Measurements from ENCODE around the gene EPHA1.

The EPHA1 gene

GRCh38 chr7:143368387-143368786 lies 40.3 kb downstream of the EPHA1 start:
- DNase-seq = no peak

- no peak for DNase-seq
Measured at GRCh38 chr7:143367972-143368371, 40.7 kb downstream of the EPHA1 start.

- peak; percentile 62 for DNase-seq
Measured at GRCh38 chr7:143363016-143363937, 45.4 kb downstream of the EPHA1 start.

- DNase-seq = peak; percentile 62
Measured at GRCh38 chr7:143362131-143363015, 46.3 kb downstream of the EPHA1 start, which contains the start of gene FAM131B. Gene FAM131B (minus strand): TSS chr7:143362713. CDS start chr7:143362603, 110 bp downstream.

- DNase-seq = peak; percentile 16
Measured at GRCh38 chr7:143361552-143362130, 47.0 kb downstream of the EPHA1 start.

- DNase-seq = peak; percentile 48
Measured at GRCh38 chr7:143360788-143361551, 47.7 kb downstream of the EPHA1 start.

- no peak for DNase-seq
Measured at GRCh38 chr7:143359771-143360353, 48.8 kb downstream of the EPHA1 start.

- no peak for DNase-seq
Measured at GRCh38 chr7:143358626-143359025, 50.0 kb downstream of the EPHA1 start.

- no peak for DNase-seq
Measured at GRCh38 chr7:143356414-143357050, 52.1 kb downstream of the EPHA1 start.

GRCh38 chr7:143355450-143356385 lies 52.9 kb downstream of the EPHA1 start:
- no peak for DNase-seq

- DNase-seq = no peak
Measured at GRCh38 chr7:143354965-143355364, 53.7 kb downstream of the EPHA1 start.

- DNase-seq = no peak
Measured at GRCh38 chr7:143354376-143354775, 54.3 kb downstream of the EPHA1 start.

- peak; percentile 62 for DNase-seq
Measured at GRCh38 chr7:143352531-143353002, 56.1 kb downstream of the EPHA1 start.

GRCh38 chr7:143351574-143351973 lies 57.1 kb downstream of the EPHA1 start:
- DNase-seq = no peak

GRCh38 chr7:143351060-143351459 lies 57.6 kb downstream of the EPHA1 start:
- DNase-seq = no peak

GRCh38 chr7:143347950-143348349 lies 60.7 kb downstream of the EPHA1 start:
- DNase-seq = no peak

GRCh38 chr7:143346018-143346417 lies 62.6 kb downstream of the EPHA1 start:
- no peak for DNase-seq

GRCh38 chr7:143345428-143345900 lies 63.2 kb downstream of the EPHA1 start:
- DNase-seq = peak; percentile 74

GRCh38 chr7:143343596-143343995 lies 65.1 kb downstream of the EPHA1 start:
- no peak for DNase-seq

- no peak for DNase-seq
Measured at GRCh38 chr7:143341842-143342241, 66.8 kb downstream of the EPHA1 start.

Data from retina (tissue), 1 donor.